Endodermal cell (in vitro differentiated cells): ENCODE measurements around the gene INTS1. TPM values are rescaled to one million over a fixed set of nuclear protein-coding genes. Genes with fewer than 3 reads are reported as not detected.

ENCODE experiments used
- DNase-seq: peaks from one replicate; pipeline ENCODE4 v3.0.0-alpha.2; 2017
- H3K27ac ChIP-seq: 2 replicates; pipeline ENCODE4 v1.5.1; 2013; ENCODE audit warnings: mild to moderate bottlenecking, low read depth, low read length, moderate library complexity
- H3K27me3 ChIP-seq: 2 replicates; pipeline ENCODE4 v1.6.1; 2013; ENCODE audit warnings: mild to moderate bottlenecking, low read length, moderate library complexity; ENCODE audit not compliant: insufficient read depth, control insufficient read depth, poor library complexity, severe bottlenecking
- H3K36me3 ChIP-seq: 2 replicates; pipeline ENCODE4 v1.7.0; 2013; ENCODE audit warnings: mild to moderate bottlenecking, low read length, moderate library complexity; ENCODE audit not compliant: control insufficient read depth, insufficient read depth
- H3K4me1 ChIP-seq: one replicate; pipeline ENCODE4 v1.7.0; 2013; ENCODE audit warnings: low read length; ENCODE audit not compliant: control insufficient read depth, insufficient read depth
- H3K4me3 ChIP-seq: 2 replicates; pipeline ENCODE4 v1.5.1; 2013; ENCODE audit warnings: mild to moderate bottlenecking, low read length, moderate library complexity
- H3K9ac ChIP-seq: 2 replicates; pipeline ENCODE4 v1.6.1; 2013; ENCODE audit warnings: mild to moderate bottlenecking, low read length, moderate library complexity; ENCODE audit not compliant: poor library complexity, severe bottlenecking; ENCODE audit errors: extremely low read depth
- H3K9me3 ChIP-seq: 2 replicates; pipeline ENCODE4 v1.6.1; 2013; ENCODE audit warnings: mild to moderate bottlenecking, low read length, moderate library complexity; ENCODE audit not compliant: control insufficient read depth
- H3K27ac Mint-ChIP-seq: 2 replicates; pipeline ENCODE4 v1.8.0; 2020; ENCODE audit warnings: mixed read lengths
- H3K27me3 Mint-ChIP-seq: 2 replicates; pipeline ENCODE4 v1.8.0; 2021; ENCODE audit warnings: mild to moderate bottlenecking, mixed read lengths; ENCODE audit not compliant: insufficient read depth
- H3K36me3 Mint-ChIP-seq: 2 replicates; pipeline ENCODE4 v1.8.0; 2020; ENCODE audit warnings: low read depth, mixed read lengths
- H3K4me1 Mint-ChIP-seq: 2 replicates; pipeline ENCODE4 v1.8.0; 2020; ENCODE audit warnings: mixed read lengths
- H3K4me3 Mint-ChIP-seq: 2 replicates; pipeline ENCODE4 v1.8.0; 2020; ENCODE audit warnings: mild to moderate bottlenecking, moderate library complexity, mixed read lengths
- H3K9me3 Mint-ChIP-seq: 2 replicates; pipeline ENCODE4 v1.8.0; 2020; ENCODE audit warnings: mild to moderate bottlenecking, mixed read lengths
- CTCF ChIP-seq: fragments of 200-600 bp; sonication (generic); conservative IDR thresholded peaks from 2 replicates; pipeline ENCODE4 v1.5.0; 2021; ENCODE audit warnings: antibody characterized with exemption, mild to moderate bottlenecking
- WGBS, 2 experiments: methylation state at CpG; one replicate each; pipeline versions ENCODE4 v1.1.5 to v1.1.7; 2013; ENCODE audit warnings: missing lambda C conversion rate in 2 of 2, mixed read lengths in 1 of 2; ENCODE audit not compliant: insufficient coverage in 1 of 2, insufficient read length in 1 of 2; 5-methylcytosine and 5-hydroxymethylcytosine counted together
- total RNA-seq, 2 donors: library from RNA; stranded (reverse); fragmentation: NEBNext Ultra II Directional in 1 of 2; extraction: Animal tissue kit (Norgen Biotek cat#: 25700) in 1 of 2; gene quantifications; 2 replicates in 1 of 2; 3 replicates in 1 of 2; pipeline ENCODE4 v1.2.1, GENCODE V29; 2021

The INTS1 gene
- total RNA-seq, 2 donors from 2014 or later: 145 to 178 TPM

GRCh38 chr7:1459920-1460820, 44.0 kb downstream of the INTS1 start:
- H3K9me3 Mint-ChIP-seq: no peaks in the 10 kb centered on the region
- no peak overlapping the region for H3K27ac ChIP-seq

GRCh38 chr7:1459512-1459892, 44.7 kb downstream of the INTS1 start:
- Mint-ChIP-seq H3K27me3 (peaks cover 2% of the 10 kb centered on the region), H3K4me1 (peaks cover 7% of the 10 kb centered on the region), H3K9me3 (no peaks in the 10 kb centered on the region), H3K27ac (no peak overlapping the region), H3K36me3 (no peaks in the 10 kb centered on the region), H3K4me3 (peak overlapping the region; percentile 58)
- no peak overlapping the region for H3K9ac ChIP-seq
- H3K4me3 ChIP-seq: peak overlapping the region; percentile 81
- H3K9me3 ChIP-seq: no peaks in the 10 kb centered on the region
- no peaks in the 10 kb centered on the region for H3K4me1 ChIP-seq
- DNase-seq: peak; percentile 100
- H3K36me3 ChIP-seq: no peaks in the 10 kb centered on the region
- TF ChIP-seq CTCF: no peak
- H3K27ac ChIP-seq: no peak overlapping the region
- 0 to 1% methylated on average over 14 to 35 of the region's 35 CpGs for WGBS, 2 experiments
- H3K27me3 ChIP-seq: no peaks in the 10 kb centered on the region

More at GRCh38 chr7:1459920-1460820, 44.0 kb downstream of the INTS1 start:
- H3K27me3 Mint-ChIP-seq: peaks cover 2% of the 10 kb centered on the region
- Histone ChIP-seq H3K36me3 (no peaks in the 10 kb centered on the region), H3K9me3 (no peaks in the 10 kb centered on the region), H3K4me1 (no peaks in the 10 kb centered on the region), H3K4me3 (peak overlapping the region; percentile 60), H3K27me3 (no peaks in the 10 kb centered on the region), H3K9ac (no peak overlapping the region)
- no peak for TF ChIP-seq CTCF
- DNase-seq: no peak
- H3K4me1 Mint-ChIP-seq: peaks cover 7% of the 10 kb centered on the region
- no peak overlapping the region for H3K27ac Mint-ChIP-seq
- peak overlapping the region; percentile 35 for H3K4me3 Mint-ChIP-seq
- WGBS, 2 experiments: 43 to 45% methylated on average over 22 to 30 of the region's 30 CpGs
- H3K36me3 Mint-ChIP-seq: no peaks in the 10 kb centered on the region

DNA sequence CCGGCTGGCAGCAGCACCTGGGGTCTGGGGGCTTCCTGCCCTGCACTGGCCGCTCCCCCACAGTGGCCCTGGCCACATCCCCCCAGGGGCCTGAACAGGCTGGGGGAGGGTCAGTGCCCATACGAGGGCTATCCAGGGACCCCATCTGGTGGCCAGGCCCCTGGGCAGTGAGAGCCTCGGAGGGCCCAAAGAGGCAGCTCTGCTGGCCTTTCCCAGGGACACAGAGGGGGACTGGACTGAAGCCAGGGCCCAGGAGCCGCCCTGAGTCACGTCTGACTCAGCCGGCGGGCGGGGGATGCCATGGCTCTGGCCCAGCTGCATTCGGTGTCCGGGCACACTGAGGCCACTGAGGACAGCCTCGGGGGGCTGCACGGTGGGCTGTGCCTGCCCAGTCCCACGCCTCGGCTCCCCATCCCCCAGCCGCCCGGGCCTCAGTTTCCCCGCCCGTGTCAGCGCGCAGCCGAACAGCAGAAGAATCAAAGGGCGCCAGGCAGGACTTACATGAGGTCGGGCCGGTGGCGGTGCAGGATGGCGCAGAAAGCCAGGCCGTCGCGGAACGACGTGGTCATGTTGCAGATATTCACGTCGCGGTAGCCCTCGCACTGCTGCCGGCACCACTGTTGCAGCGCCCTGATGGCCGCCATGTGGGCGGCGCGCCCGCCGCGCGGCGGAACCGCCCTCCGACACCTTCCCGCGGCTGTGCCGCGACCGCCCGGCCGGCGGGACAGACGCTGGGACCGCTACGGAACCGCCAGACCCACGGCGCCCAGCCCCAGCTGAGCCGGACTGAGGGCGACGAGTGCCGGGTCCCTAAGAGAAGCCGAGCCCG, 45.3 kb downstream of the INTS1 start, which contains the start of gene MICALL2:
TSS of gene MICALL2 (minus strand) at position 788 of the 829 bp plus-strand sequence. CDS start at position 644, 144 bp downstream.
- Histone ChIP-seq H3K4me3 (peak within 1 kb of the TSS; percentile 81), H3K9me3 (no peaks in the 10 kb centered on the region), H3K4me1 (no peaks in the 10 kb centered on the region), H3K9ac (peak within 1 kb of the TSS; percentile 47), H3K36me3 (no peaks in the 10 kb centered on the region), H3K27me3 (no peaks in the 10 kb centered on the region), H3K27ac (no peak within 1 kb of the TSS)
- Mint-ChIP-seq H3K4me1 (peaks cover 7% of the 10 kb centered on the region), H3K36me3 (no peaks in the 10 kb centered on the region), H3K27me3 (peaks cover 2% of the 10 kb centered on the region), H3K27ac (no peak within 1 kb of the TSS), H3K9me3 (no peaks in the 10 kb centered on the region), H3K4me3 (peak within 1 kb of the TSS; percentile 58)
- TF ChIP-seq CTCF: no peak
- 3 to 5% methylated on average over 20 to 69 of the region's 69 CpGs for WGBS, 2 experiments
- peak; percentile 75 for DNase-seq
